H1 (cell line): Measurements from ENCODE around the gene DCDC2. TPM values are rescaled to one million over a fixed set of nuclear protein-coding genes. Genes with fewer than 3 reads are reported as not detected.

Source experiments
- KDM1A ChIP-seq: fragments of 200-600, 300-600 bp; sonication (generic); IDR thresholded peaks from 2 replicates; pipeline ENCODE4 v1.7.1; 2016; ENCODE audit warnings: mild to moderate bottlenecking, low read length, borderline replicate concordance
- RNF2 ChIP-seq: fragments of 200-900, 300-1000 bp; sonication (generic); IDR thresholded peaks from 2 replicates; pipeline ENCODE4 v1.7.1; 2016; ENCODE audit warnings: borderline replicate concordance, low read depth, mild to moderate bottlenecking, antibody characterized with exemption, low read length; ENCODE audit not compliant: poor library complexity, severe bottlenecking; ENCODE audit errors: missing control alignments
- polyA plus RNA-seq, 7 experiments: library from polyadenylated mRNA; depleted of rRNA in 3 of 7; stranded (reverse) in 5 of 7; unstranded in 2 of 7; fragments of >200 nt in 5 of 7; fragments of 200-250 nt in 2 of 7; gene quantifications; 1 replicate in 5 of 7; 2 replicates in 1 of 7; 4 replicates in 1 of 7; pipeline versions ENCODE4 v1.2.1 to v1.2.3, GENCODE V29; 2011 to 2013; ENCODE audit warnings: missing spikeins in 2 of 7, mixed read lengths in 2 of 7
- total RNA-seq: library from RNA; stranded (reverse); fragmentation: NEBNext Ultra II Directional; extraction: Animal tissue kit (Norgen Biotek cat#: 25700); gene quantifications from 2 replicates; pipeline ENCODE4 v1.2.1, GENCODE V29; 2021

Gene DCDC2
- total and polyA plus RNA-seq, 2 of the 8 experiments (the other 6 are each of a cell fraction or from before 2014, with no cell fraction given), result 0.03 to 0.15 TPM

GRCh38 chr6:24131751-24132150 lies 226.1 kb downstream of the DCDC2 start (continued):
- TF ChIP-seq RNF2, result no peak
- TF ChIP-seq KDM1A, result no peak
- TF ChIP-seq, all 59 proteins: peak for 0
